Colonic mucosa (tissue), 4 donors: ENCODE data around the gene KLHL11. TPM values are rescaled to one million over a fixed set of nuclear protein-coding genes. Genes with fewer than 3 reads are reported as not detected.
"Not testable (repeated sequence)": the region's sequence is repeated elsewhere in the genome, so short reads cannot be mapped to it uniquely, and the experiment has no call there.

Experiments used
- DNase-seq: peaks from one replicate; pipeline ENCODE4 v3.0.0-alpha.2; 2020
- H3K27ac ChIP-seq: fragments of 200-600 bp; one replicate; pipeline ENCODE4 v1.8.0; 2021
- H3K27me3 ChIP-seq: fragments of 200-600 bp; one replicate; pipeline ENCODE4 v1.8.0; 2021
- H3K36me3 ChIP-seq: fragments of 200-600 bp; one replicate; pipeline ENCODE4 v1.8.0; 2021
- H3K4me1 ChIP-seq: fragments of 200-600 bp; one replicate; pipeline ENCODE4 v1.8.0; 2021; ENCODE audit warnings: mild to moderate bottlenecking
- H3K4me3 ChIP-seq: fragments of 200-600 bp; one replicate; pipeline ENCODE4 v1.8.0; 2021
- H3K9ac ChIP-seq, 2 donors: one replicate each; pipeline ENCODE4 v1.7.0; 2013; ENCODE audit warnings: control low read depth in 2 of 2, low read depth in 2 of 2, low read length in 2 of 2
- H3K9me3 ChIP-seq: fragments of 200-600 bp; one replicate; pipeline ENCODE4 v1.8.0; 2021
- CTCF ChIP-seq: fragments of 200-600 bp; IDR thresholded peaks from one replicate; pipeline ENCODE4 v1.8.0; 2022; ENCODE audit warnings: antibody characterized with exemption, mild to moderate bottlenecking
- intact Hi-C: fragments of 100-400 bp; cut with DNase I; formaldehyde crosslinking; loops from one replicate; pipeline ENCODE4 v1.14.1; 2022
- total RNA-seq, 2 donors: library from RNA; stranded (reverse); fragmentation: NEBNext Ultra II Directional in 1 of 2; extraction: Animal tissue kit (Norgen Biotek cat#: 25700) in 1 of 2; gene quantifications; one replicate each; pipeline ENCODE4 v1.2.1, GENCODE V29; 2021
- donor health status: healthy.
- donor health status: DM: no; HTN: no; CAD: no.
- donor health status: DM: no; HTN: no; CAD: no.

KLHL11 gene
- total RNA-seq, 2 donors from 2014 or later: 10.0 to 14.0 TPM

GRCh38 chr17:41885733-41886132 is 20.5 kb upstream of the KLHL11 start:
- Histone ChIP-seq H3K27ac (no peak overlapping the region), H3K9me3 (no peaks in the 10 kb centered on the region), H3K4me3 (no peak overlapping the region), H3K36me3 (peaks cover 25% of the 10 kb centered on the region), H3K4me1 (no peaks in the 10 kb centered on the region), H3K27me3 (no peaks in the 10 kb centered on the region), H3K9ac (no peak overlapping the region)
- DNase-seq: no peak
- intact Hi-C loops: loop anchor here (10.0 kb wide), 1 partner anchor 141 kb away; no protein-coding TSS in a partner anchor
- TF ChIP-seq CTCF: no peak

- no peak for DNase-seq
- TF ChIP-seq CTCF: no peak
- H3K27ac ChIP-seq: no peak overlapping the region
- intact Hi-C loops: loop anchor here (10.0 kb wide), 1 partner anchor 138 kb away; no protein-coding TSS in a partner anchor
- H3K27me3 ChIP-seq: no peaks in the 10 kb centered on the region
- no peak overlapping the region for H3K4me3 ChIP-seq
- H3K36me3 ChIP-seq: peaks cover 36% of the 10 kb centered on the region
- H3K4me1 ChIP-seq: no peaks in the 10 kb centered on the region
- H3K9me3 ChIP-seq: no peaks in the 10 kb centered on the region
- no peak overlapping the region for H3K9ac ChIP-seq
Observed at GRCh38 chr17:41882756-41883155, 17.5 kb upstream of the KLHL11 start.

- no peaks in the 10 kb centered on the region for H3K27me3 ChIP-seq
- no peaks in the 10 kb centered on the region for H3K9me3 ChIP-seq
- H3K4me3 ChIP-seq: no peak overlapping the region
- intact Hi-C loops: loop anchor here (10.0 kb wide), 1 partner anchor 135 kb away; no protein-coding TSS in a partner anchor
- no peak overlapping the region for H3K9ac ChIP-seq
- no peak overlapping the region for H3K27ac ChIP-seq
- H3K36me3 ChIP-seq: peaks cover 27% of the 10 kb centered on the region
- no peak for DNase-seq
- no peak for TF ChIP-seq CTCF
- H3K4me1 ChIP-seq: no peaks in the 10 kb centered on the region
Observed at GRCh38 chr17:41880130-41880529, 14.9 kb upstream of the KLHL11 start.

GRCh38 chr17:41874293-41874670 is 9.1 kb upstream of the KLHL11 start:
- intact Hi-C loops, H3K27ac ChIP-seq: not testable (repeated sequence)

GRCh38 chr17:41873559-41874292 is 8.5 kb upstream of the KLHL11 start:
- Histone ChIP-seq H3K4me1 (no peaks in the 10 kb centered on the region), H3K4me3 (no peak overlapping the region), H3K9me3 (no peaks in the 10 kb centered on the region), H3K9ac (no peak overlapping the region), H3K36me3 (peaks cover 29% of the 10 kb centered on the region), H3K27ac (no peak overlapping the region), H3K27me3 (no peaks in the 10 kb centered on the region)
- intact Hi-C loops: no loop called here
- TF ChIP-seq CTCF: no peak
- DNase-seq: no peak

More at GRCh38 chr17:41874293-41874670, 9.1 kb upstream of the KLHL11 start:
- H3K36me3 ChIP-seq: peaks cover 31% of the 10 kb centered on the region
- DNase-seq, H3K9ac ChIP-seq, H3K4me1 ChIP-seq, H3K27me3 ChIP-seq, H3K4me3 ChIP-seq, H3K9me3 ChIP-seq: not testable (repeated sequence)

- no peak for TF ChIP-seq CTCF
- DNase-seq: no peak
Observed at GRCh38 chr17:41871789-41872188, 6.6 kb upstream of the KLHL11 start.

More at GRCh38 chr17:41871789-41872188, 6.6 kb upstream of the KLHL11 start:
- H3K4me1 ChIP-seq: no peaks in the 10 kb centered on the region
- H3K27me3 ChIP-seq: no peaks in the 10 kb centered on the region
- intact Hi-C loops: no loop called here
- H3K27ac ChIP-seq: no peak overlapping the region
- H3K9me3 ChIP-seq: no peaks in the 10 kb centered on the region
- H3K9ac ChIP-seq: no peak overlapping the region
- peaks cover 17% of the 10 kb centered on the region for H3K36me3 ChIP-seq
- H3K4me3 ChIP-seq: no peak overlapping the region
